ENCODE measurements around the gene SYDE1. TPM values are rescaled to one million over a fixed set of nuclear protein-coding genes. Genes with fewer than 3 reads are reported as not detected.
"Not testable (repeated sequence)": the region's sequence is repeated elsewhere in the genome, so short reads cannot be mapped to it uniquely, and the experiment has no call there.

SYDE1 gene
- total and polyA plus RNA-seq, 9 donors, result 9.4 to 61.9 (median 31.2) TPM

- no peak for TF ChIP-seq POLR2A (IDR thresholded peaks at IDR 0.05)
- TF ChIP-seq CTCF (IDR thresholded peaks at IDR 0.05), result peak; percentile 23 to 70 (median 42)
- H3K27ac ChIP-seq, result no peak overlapping the region
- DNase-seq, result peak in 2 of 5 donors; percentile 45 to 51
- H3K9me3 ChIP-seq, result no peaks in the 10 kb centered on the region
- no peaks in the 10 kb centered on the region for H3K36me3 ChIP-seq
- 4 to 9% (median 6%) methylated on average over 13 of the region's 13 CpGs for WGBS, 3 donors
- H3K27me3 ChIP-seq, result no peaks in the 10 kb centered on the region
- intact Hi-C loops (cut with DNase I), result loop anchor here (5.0 to 10.0 kb wide), 3 partner anchors 53 to 465 kb away; no protein-coding TSS in a partner anchor
- H3K4me3 ChIP-seq, result no peak overlapping the region
- H3K4me1 ChIP-seq (ENCODE audit: insufficient read depth), result no peaks in the 10 kb centered on the region
Observed at GRCh38 chr19:15091918-15092753, 15.1 kb upstream of the SYDE1 start.

GRCh38 chr19:15093001-15093400 is 14.2 kb upstream of the SYDE1 start:
- TF ChIP-seq EP300 (IDR thresholded peaks at IDR 0.05), result no peak
- no peak for TF ChIP-seq POLR2A (IDR thresholded peaks at IDR 0.05)
- no peak for TF ChIP-seq CTCF (IDR thresholded peaks at IDR 0.05)
- Histone ChIP-seq H3K27ac (no peak overlapping the region), H3K4me3 (no peak overlapping the region), H3K27me3 (no peaks in the 10 kb centered on the region), H3K9me3 (no peaks in the 10 kb centered on the region), H3K36me3 (no peaks in the 10 kb centered on the region), H3K4me1 (ENCODE audit: insufficient read depth) (no peaks in the 10 kb centered on the region)
- WGBS, 3 donors, result 68 to 82% (median 78%) methylated on average over 2 of the region's 2 CpGs
- intact Hi-C loops (cut with DNase I), result loop anchor here (5.0 to 10.0 kb wide), 3 partner anchors 52 to 464 kb away; no protein-coding TSS in a partner anchor
- no peak for DNase-seq

DNA sequence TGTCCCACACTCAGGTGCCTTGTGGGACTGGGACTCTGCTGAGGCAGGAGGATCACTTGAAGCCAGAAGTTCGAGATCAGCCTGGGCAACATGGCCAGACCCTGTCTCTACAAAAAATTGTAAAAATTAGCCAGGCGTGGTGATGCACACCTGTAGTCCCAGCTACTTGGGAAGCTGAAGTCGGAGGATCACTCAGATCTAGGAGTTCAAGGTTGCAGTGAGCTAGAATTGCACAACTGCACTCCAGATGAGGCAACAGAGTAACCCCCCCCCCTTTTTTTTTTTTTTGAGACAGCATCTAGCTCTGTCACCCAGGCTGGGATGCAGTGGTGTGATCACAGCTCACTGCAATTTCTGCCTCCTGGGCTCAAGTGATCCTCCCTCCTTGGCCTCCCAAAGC is 11.0 kb upstream of the SYDE1 start:
- 61 to 82% (median 72%) methylated on average over 3 of the region's 3 CpGs for WGBS, 3 donors
- no peak overlapping the region for H3K27ac ChIP-seq
- no peaks in the 10 kb centered on the region for H3K9me3 ChIP-seq
- DNase-seq, result no peak
- TF ChIP-seq POLR2A (IDR thresholded peaks at IDR 0.05) (no peak), EP300 (IDR thresholded peaks at IDR 0.05) (no peak), CTCF (IDR thresholded peaks at IDR 0.05) (no peak)
- H3K36me3 ChIP-seq, result no peaks in the 10 kb centered on the region
- no peaks in the 10 kb centered on the region for H3K4me1 ChIP-seq (ENCODE audit: insufficient read depth)
- no peak overlapping the region for H3K4me3 ChIP-seq
- intact Hi-C loops (cut with DNase I), result loop anchor here in 2 of 4 donors (5.0 to 10.0 kb wide), 2 partner anchors 49 to 61 kb away; no protein-coding TSS in a partner anchor
- no peaks in the 10 kb centered on the region for H3K27me3 ChIP-seq

- H3K27me3 ChIP-seq; H3K9me3 ChIP-seq; H3K27ac ChIP-seq; DNase-seq; H3K36me3 ChIP-seq; H3K4me3 ChIP-seq; H3K4me1 ChIP-seq (ENCODE audit: insufficient read depth): not testable (repeated sequence)
- WGBS, 3 donors, result 54 to 65% (median 62%) methylated on average over 6 of the region's 6 CpGs
- intact Hi-C loops (cut with DNase I), result loop anchor here in 2 of 4 donors (5.0 to 10.0 kb wide), 2 partner anchors 47 to 59 kb away; no protein-coding TSS in a partner anchor
Observed at GRCh38 chr19:15097980-15098379, 9.2 kb upstream of the SYDE1 start.

- Histone ChIP-seq H3K9me3 (no peaks in the 10 kb centered on the region), H3K4me3 (no peak overlapping the region), H3K27ac (no peak overlapping the region), H3K27me3 (no peaks in the 10 kb centered on the region), H3K4me1 (ENCODE audit: insufficient read depth) (no peaks in the 10 kb centered on the region), H3K36me3 (no peaks in the 10 kb centered on the region)
- WGBS, 3 donors, result 70 to 80% (median 76%) methylated on average over 10 of the region's 10 CpGs
- TF ChIP-seq CTCF (IDR thresholded peaks at IDR 0.05) (no peak), EP300 (IDR thresholded peaks at IDR 0.05) (no peak), POLR2A (IDR thresholded peaks at IDR 0.05) (no peak)
- DNase-seq, result no peak
- intact Hi-C loops (cut with DNase I), result loop anchor here in 2 of 4 donors (5.0 to 10.0 kb wide), 2 partner anchors 46 to 59 kb away; no protein-coding TSS in a partner anchor
Observed at GRCh38 chr19:15098460-15098859, 8.7 kb upstream of the SYDE1 start.
